ENCODE data around the gene SLC25A42. TPM values are rescaled to one million over a fixed set of nuclear protein-coding genes. Genes with fewer than 3 reads are reported as not detected.

Gene SLC25A42
- total and polyA plus RNA-seq, 2 of the 13 experiments (the other 11 are each of a cell fraction or from before 2014, with no cell fraction given): 12.8 to 18.3 TPM

- TF ChIP-seq HNF1B (CRISPR knock-in tag; IDR thresholded peaks at IDR 0.05) (no peak), ZNF317 (CRISPR knock-in tag; IDR thresholded peaks at IDR 0.05) (no peak), ZBTB21 (CRISPR knock-in tag; IDR thresholded peaks at IDR 0.05) (no peak), ZSCAN30 (CRISPR knock-in tag; IDR thresholded peaks at IDR 0.05) (no peak), GZF1 (CRISPR knock-in tag; IDR thresholded peaks at IDR 0.05) (no peak)
Observed at GRCh38 chr19:19056636-19057275, 7.0 kb upstream of the SLC25A42 start (continued).

DNA sequence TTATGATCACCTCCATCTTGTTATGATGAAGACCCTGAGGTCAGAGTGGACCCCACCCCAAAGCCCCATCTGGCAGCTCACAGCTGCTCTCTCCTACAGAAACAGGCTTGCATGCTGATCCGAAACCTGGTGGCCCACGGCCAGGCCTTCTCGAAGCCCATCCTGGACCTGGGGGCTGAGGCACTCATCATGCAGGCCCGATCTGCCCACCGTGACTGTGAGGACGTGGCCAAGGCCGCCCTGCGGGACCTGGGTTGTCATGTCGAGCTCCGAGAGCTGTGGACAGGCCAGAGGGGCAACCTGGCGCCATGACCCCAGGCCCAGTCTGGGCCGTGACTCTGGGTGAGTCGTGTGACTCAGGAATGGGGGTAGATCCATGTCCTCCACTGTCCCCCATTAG is 6.5 kb upstream of the SLC25A42 start:
- Histone ChIP-seq H3K36me3 (replicated peaks in 1 of 2; ENCODE audit: control insufficient read depth in 1 of 2, insufficient read depth in 2 of 2, low read length in 2 of 2) (peaks cover 23 to 53% of the 10 kb centered on the region in 2 experiments), H3K4me3 (replicated peaks in 1 of 3; ENCODE audit: insufficient read depth in 1 of 3, low read depth in 2 of 3, low read length in 3 of 3) (no peak overlapping the region), H3K4me2 (ENCODE audit: low read depth, low read length) (no peak overlapping the region), H3K9ac (ENCODE audit: insufficient read depth, low read depth, low read length) (no peak overlapping the region), H3K4me1 (ENCODE audit: insufficient read depth, low read length) (peaks cover 47% of the 10 kb centered on the region), H3K27me3 (ENCODE audit: control insufficient read depth in 1 of 2, insufficient read depth in 2 of 2, low read length in 2 of 2) (no peaks in the 10 kb centered on the region), H3K79me2 (ENCODE audit: insufficient read depth, low read length) (no peaks in the 10 kb centered on the region), H2AFZ (ENCODE audit: low read length) (no peak overlapping the region), H3K9me3 (ENCODE audit: low read length) (no peaks in the 10 kb centered on the region), H3K27ac (ENCODE audit: extremely low read length, insufficient read depth, low read length) (no peak overlapping the region), H4K20me1 (ENCODE audit: insufficient read depth, low read length) (no peaks in the 10 kb centered on the region)
- 94% methylated on average over 10 of the region's 13 CpGs for WGBS (ENCODE audit: low lambda C conversion rate)
- POLR2A ChIA-PET: interaction anchor here (0.7 kb wide), 1 partner anchor 164 kb away, joined by 3 read pairs; no protein-coding TSS in a partner anchor
- TF ChIP-seq MAFF (IDR thresholded peaks at IDR 0.05; ENCODE audit: low read depth, low read length): no peak
- TF ChIP-seq, protein P1, sequence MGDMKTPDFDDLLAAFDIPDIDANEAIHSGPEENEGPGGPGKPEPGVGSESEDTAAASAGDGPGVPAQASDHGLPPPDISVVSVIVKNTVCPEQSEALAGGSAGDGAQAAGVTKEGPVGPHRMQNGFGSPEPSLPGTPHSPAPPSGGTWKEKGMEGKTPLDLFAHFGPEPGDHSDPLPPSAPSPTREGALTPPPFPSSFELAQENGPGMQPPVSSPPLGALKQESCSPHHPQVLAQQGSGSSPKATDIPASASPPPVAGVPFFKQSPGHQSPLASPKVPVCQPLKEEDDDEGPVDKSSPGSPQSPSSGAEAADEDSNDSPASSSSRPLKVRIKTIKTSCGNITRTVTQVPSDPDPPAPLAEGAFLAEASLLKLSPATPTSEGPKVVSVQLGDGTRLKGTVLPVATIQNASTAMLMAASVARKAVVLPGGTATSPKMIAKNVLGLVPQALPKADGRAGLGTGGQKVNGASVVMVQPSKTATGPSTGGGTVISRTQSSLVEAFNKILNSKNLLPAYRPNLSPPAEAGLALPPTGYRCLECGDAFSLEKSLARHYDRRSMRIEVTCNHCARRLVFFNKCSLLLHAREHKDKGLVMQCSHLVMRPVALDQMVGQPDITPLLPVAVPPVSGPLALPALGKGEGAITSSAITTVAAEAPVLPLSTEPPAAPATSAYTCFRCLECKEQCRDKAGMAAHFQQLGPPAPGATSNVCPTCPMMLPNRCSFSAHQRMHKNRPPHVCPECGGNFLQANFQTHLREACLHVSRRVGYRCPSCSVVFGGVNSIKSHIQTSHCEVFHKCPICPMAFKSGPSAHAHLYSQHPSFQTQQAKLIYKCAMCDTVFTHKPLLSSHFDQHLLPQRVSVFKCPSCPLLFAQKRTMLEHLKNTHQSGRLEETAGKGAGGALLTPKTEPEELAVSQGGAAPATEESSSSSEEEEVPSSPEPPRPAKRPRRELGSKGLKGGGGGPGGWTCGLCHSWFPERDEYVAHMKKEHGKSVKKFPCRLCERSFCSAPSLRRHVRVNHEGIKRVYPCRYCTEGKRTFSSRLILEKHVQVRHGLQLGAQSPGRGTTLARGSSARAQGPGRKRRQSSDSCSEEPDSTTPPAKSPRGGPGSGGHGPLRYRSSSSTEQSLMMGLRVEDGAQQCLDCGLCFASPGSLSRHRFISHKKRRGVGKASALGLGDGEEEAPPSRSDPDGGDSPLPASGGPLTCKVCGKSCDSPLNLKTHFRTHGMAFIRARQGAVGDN (CRISPR knock-in tag; IDR thresholded peaks at IDR 0.05): 0 out of 2 replicates have a peak, but pooled peaks have one; percentile 10
- in situ Hi-C loops (cut with HindIII; ENCODE audit: extremely low pct_ligation_motif_present, low pct_unique_long_range_greater_than_20kb): loop anchor here (5.0 kb wide), 1 partner anchor 55 kb away; no protein-coding TSS in a partner anchor
- ATAC-seq: no peak
- no TSS peak for BruUV-seq (replicated peaks)
- no peak for FAIRE-seq
- no peak for DNase-seq (ENCODE audit: low spot score)
- CTCF ChIA-PET (ENCODE audit: low intra/inter-chr PET ratio, low total read pairs): no interaction called here
- intact Hi-C loops (cut with micrococcal nuclease; ENCODE audit: unreplicated experiment): no loop called here

Data from HepG2 (cell line).